GM19463 (cell line): ENCODE measurements around the gene ABAT.

Experiments
- ATAC-seq: cut with Tn5 transposase; IDR thresholded peaks from one replicate; pipeline ENCODE4 v1.9.1; 2021; ENCODE audit warnings: mild to moderate bottlenecking, moderate library complexity; ENCODE audit not compliant: unreplicated experiment

ABAT gene

DNA sequence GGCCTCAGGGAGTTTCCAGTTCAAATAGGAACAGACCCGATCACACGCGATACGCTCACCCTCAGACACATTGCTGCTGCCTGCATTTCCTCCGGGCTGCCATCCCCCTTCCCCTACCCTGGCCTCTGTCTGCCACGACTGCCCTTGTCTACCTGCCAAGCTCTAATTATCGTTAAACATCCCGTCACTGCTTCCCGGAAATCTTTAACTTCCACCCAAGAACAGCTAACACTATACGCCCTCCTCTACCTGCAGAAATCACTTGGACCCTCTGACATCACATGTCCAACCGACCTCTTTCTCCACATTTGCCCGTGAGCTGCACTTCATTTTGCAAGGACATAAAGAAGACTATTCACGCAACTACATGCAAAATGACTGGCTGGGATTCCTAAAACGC, 40.4 kb downstream of the ABAT start:
- no peak for ATAC-seq

DNA sequence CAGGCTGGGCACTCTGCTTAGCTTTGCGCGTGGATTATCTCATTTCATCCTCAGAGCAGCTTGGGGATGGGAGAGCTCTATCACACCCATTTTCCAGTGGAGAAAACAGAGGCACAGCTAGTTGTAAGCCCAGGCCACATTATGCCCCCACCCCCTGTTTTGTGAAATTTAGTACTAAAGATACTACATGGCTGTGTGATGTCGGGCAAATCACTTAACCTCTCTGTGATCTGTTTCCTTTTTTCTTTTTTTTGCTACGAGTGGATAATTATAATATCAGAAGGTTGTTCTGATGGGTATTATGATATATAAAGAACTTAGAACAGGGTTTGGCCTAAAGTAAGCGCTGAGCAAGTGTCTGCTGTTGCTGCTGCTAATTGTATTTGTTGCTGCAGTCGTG, 41.6 kb downstream of the ABAT start:
- ATAC-seq, result no peak

DNA sequence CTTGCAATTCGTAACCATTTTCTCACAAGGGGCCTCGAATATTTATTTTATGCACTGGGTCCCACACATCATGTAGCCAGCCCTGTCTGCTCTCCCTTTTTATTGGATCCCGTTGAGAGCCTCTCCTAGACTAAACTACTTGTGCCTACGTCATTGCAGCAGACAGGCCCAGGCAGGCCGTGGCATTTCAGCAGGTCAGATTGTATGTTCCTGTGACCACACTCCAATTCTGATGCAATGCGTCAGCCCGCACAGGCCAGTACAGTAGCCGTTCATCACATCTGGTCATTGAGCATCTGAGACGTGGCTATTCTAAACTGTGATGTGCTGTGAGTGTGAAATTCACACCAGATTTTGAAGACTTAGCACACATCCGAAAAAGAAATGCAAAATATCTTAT, 42.2 kb downstream of the ABAT start:
- no peak for ATAC-seq

DNA sequence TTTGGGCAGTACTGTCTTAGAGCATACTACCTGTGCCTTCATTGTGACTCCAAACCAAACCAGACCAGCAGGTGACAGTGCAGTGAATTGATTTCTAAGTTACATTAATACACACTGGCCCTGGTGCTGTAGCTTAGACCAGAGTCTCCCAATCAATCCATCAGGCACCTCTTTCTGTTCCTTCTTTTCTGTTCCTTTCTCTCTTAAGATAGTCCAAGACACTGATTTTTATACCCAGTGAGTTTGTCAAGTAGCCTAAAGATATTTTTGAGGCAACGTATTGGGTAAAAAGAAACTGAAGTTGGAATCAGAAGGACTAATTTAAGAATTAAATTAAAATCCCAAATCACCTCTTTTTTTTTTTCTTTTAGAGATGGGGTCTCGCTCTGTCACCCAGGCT, 43.1 kb downstream of the ABAT start:
- no peak for ATAC-seq

DNA sequence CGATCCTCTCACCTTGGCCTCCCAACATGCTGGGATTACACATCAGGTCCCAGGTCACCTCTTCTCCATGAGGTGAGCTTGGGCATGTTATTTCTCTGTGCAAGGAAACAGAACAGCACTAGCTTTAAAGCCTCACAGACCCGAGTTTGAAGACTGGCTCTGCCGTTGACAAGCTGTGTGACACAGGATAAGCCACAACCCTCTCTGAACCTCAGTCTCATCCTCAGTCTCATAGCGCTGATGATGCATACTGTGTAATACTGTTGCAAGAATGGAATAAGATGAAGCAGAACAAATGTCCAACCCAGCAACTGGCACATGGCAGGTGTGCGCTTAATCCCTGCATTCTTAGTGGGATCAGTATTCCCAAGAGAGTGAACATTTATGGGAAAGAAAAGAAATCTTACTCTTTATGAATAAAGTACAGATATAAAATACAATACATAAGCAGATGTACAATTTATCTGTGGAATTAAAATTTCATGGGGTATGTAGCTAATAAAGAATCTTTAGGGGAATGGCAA, 43.5 kb downstream of the ABAT start:
- no peak for ATAC-seq

DNA sequence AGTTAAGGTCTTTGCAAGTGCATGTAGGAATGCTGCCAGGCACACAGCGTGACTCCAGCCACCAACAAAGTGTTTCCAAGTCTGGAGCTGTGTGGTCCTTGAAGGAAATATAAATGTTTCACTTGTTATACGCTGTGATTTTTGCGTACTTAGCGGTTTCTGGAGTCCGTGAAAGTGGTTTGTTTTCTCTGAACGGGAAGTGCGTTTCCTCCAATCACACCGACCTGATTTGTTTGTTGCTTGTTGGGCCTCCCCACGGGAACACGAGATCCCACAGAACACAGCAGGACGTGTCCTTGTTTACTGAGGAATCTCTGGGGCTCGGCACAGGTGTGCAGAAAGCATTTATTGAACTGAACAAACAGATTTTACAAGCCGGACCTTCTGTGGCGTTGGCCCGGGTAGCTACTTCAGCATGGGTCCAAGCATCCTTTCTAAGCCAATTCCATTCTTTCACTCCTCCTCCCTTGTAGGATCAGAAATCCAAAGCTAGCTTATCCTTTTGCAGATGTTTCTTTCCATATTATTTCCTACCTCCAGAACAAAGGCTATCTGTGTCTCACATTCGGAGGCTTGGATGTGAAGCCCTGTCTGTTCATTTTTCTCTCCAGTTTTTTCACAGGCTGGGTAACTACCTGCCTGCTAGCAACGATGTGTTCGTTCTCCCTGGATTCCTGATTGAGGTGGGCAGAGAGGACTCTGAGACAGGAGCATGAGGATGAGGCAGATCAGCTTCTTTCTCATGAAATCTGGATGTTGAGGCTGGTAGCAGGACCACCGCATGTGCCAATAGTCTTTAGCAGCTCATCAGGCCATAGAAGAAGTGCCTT, 44.6 kb downstream of the ABAT start:
- ATAC-seq, result no peak

DNA sequence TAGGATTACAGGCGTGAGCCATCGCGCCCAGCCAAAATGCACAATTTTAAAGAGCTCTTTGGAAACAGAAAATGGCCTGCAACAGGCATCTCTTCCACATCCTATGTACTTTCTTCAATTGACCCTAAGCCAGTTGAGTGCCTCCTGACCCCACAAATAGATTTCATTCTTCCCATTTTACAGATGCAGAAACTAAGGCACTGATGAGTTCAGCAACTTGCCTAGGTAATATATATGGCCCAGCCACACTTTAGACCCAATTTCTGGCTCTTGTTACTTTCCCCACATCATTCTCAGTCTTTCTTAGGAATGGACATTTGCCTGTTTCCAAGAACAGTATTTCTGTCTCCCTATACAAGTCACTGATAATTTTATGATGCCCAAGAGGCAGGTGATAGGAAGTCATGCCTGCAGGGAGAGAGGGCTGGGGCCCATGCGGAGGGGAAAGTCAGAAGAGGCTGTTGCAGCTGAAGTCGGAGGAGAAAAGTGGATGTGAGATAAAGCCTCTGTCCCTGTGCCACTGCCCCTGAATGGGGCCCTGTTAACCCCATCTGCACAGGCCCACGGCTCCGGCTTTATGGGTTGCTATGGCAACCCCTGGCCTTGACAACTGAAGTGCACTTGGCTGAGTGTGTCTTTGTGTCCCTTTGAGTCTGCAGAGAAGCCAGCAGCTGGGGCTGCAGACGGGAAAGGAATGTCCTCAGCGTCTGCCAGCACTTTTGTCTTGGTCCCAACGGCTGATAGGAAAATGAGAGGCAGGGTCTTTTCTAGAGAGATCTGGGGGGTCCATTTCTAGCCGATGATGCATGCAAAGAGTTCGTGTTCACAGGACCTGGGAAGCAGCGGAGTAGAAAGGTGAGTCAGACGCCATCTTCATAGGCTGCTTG, 45.9 kb downstream of the ABAT start:
- no peak for ATAC-seq

DNA sequence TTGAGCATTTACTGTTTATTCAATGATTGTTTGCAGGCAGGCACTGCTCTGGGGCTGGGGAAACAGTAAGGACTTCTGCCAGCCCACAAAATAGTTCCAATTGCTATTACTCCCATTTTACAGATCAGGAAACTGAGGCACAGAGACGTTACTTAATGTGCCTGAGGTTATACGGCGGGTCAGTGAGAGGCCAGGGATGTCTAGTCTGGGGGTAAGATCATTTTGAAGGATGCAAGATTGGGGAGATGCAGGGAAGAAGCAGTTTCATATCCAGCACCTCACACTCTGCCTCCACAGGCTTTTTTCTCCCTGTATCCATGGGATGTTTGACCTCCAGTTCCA, 46.5 kb downstream of the ABAT start:
- no peak for ATAC-seq

DNA sequence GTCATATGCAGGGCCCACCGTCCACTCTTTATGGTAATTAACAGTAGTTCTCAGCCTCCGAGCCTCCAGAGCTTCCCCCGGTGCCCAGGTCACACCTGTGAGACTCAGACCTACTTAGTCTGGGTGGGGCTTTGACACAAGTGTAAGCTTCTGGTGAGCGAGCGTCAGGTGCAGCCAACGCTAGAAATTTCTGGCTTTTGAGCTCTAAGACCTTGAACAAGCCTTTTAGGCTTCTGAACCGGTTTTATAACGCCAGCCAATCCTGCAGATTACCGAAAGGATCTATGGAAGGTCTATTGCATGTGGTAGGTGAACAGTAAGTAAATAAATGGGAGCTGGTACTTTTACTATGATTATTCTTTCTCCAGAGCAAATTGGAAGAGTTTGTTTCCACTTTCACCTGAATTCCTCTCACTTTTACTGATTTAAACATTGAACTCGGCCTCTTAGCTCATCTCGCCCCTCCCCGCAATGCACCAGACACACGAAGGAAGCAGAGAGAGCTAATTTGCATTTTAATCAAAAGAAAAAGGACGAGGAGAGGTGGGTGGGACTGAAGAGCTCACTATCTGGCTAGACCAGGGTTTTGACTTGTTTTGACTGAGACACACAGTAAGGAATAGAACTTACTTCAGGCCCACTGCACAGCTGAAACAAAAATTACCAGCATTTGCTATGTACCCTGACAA, 47.1 kb downstream of the ABAT start:
- ATAC-seq, result no peak

DNA sequence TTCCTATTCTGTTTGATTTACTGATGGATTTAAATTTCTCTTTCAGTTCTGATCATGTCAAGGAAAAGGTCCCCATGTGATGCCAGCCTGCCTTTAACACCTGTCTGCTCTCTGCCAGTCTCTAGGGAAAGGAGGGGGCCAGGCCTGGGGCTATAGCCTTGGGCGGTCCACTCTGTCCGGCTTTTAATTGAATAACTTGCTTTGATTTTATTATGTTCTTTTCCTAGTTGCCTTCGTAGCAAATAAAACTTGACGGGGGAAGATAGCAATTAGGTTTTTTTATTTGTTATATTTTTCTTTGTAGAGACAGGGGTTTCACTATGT, 47.6 kb downstream of the ABAT start:
- no peak for ATAC-seq

DNA sequence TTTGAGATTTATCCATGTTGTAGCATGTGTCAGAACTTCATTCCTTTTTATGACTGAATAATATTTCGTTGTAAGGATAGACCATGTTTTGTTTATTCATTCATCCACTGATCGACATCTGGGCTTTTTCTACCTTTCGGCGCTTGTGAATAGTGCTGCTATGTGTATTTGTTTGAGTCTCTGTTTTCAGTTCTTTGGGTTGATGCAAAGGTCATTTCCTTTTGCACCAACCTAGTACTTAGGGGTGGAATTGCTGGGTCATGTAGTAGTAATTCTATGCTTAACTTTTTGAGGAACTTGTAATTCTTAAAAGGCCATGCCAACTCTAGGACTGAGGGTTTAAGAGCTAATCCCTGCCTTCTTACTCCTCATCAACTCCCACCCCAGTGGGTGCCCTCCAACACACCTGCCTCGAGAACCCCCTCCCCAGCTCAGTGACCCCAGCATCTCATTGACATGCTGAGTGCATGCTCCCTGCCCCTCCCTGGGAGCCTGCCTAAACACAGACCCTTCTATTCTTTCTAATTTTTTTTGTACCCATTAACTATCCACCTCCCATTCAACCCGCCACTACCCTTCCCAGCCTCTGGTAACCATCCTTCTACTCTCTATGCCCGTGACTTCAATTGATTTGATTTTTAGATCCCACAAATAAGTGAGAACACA, 51.2 kb downstream of the ABAT start:
- no peak for ATAC-seq

DNA sequence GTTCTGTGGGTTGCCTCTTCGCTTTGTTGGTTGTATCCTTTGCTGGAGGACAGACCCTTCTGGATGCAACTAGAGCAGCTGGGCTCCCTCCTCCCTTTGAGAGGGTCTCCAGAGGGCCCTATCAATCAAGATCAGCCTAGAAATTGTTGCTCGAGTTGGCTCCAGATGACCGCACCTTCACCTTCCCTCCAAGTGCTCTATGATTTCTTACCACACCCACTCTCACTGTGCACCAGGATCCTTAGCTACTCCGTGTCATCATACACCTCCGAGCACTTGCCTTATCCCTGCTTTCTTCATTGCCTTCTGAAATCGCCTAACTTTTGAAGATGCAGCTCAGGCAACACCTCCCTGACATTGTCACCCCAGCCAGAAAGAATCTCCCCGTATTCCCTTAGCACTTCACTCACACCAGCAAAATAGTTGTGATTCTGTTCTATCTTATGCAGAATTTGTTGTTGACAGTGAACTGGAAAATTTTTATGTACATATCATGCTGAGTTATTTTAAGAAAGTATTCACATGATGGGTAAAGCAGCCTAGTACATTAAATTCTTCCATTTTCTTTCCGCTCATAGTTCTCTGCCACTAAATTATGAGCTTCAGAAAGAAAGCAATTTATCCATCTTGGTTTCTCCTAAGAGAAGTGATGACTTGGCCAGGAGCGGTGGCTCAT, 52.9 kb downstream of the ABAT start:
- no peak for ATAC-seq

DNA sequence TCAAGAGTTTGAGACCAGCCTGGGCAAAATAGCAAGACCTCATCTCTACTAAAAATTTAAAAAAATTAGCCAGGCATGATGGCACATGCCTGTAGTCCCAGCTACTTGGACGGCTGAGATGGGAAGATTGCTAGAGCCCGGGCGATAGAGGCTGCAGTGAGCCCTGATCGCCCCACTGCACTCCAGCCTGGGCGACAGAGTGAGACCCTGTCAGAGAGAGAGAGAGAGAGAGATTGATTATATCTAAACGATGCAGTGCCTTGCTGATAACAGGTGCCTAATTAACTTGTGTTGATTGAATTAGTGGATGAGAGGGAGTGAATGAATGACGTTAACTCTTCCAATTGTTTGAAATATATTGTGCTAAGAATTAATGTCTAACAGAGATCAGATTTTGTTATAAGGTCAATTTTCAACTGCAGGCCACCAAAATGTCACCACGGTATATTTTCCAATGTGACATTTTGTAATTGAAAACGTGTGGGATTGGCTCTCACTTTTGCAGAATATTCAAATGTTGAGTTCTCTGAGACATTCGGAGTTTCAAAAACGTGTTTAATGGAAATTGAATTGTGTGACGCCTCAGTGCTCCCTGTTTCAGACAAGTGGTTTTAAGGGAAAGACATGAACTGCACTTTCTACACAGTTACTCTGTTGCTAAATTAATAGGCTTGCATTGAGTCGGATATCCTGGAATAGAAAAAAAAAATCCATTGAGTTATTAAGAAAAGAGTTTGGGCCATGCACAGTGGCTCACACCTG, 53.6 kb downstream of the ABAT start:
- ATAC-seq, result no peak

DNA sequence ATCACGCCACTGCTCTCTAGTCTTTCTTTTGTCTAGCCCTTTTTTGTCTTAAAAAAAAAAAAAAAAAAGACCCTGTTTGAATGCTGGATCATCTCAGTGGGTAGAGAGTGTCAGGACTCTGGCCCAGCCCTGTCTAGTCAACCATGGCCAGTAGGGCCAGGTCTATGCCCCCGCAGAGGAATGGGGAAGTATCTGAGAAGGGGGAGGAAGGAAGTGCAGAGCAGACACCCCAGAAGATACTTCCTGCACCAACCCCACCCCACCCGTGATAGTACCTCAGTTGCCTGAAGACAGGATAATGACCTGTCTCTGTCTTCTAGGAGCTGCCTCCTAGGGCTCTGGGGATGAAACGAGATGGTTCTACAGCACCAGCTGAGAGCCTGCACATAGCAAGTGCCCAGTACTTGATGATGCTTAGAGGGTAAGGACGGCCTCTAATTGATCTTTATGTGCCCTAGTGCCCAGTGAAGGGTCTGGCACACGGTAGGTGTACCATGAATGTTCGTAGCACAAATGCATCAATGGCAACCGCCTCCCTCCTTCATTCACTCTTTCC, 55.4 kb downstream of the ABAT start:
- ATAC-seq, result no peak

DNA sequence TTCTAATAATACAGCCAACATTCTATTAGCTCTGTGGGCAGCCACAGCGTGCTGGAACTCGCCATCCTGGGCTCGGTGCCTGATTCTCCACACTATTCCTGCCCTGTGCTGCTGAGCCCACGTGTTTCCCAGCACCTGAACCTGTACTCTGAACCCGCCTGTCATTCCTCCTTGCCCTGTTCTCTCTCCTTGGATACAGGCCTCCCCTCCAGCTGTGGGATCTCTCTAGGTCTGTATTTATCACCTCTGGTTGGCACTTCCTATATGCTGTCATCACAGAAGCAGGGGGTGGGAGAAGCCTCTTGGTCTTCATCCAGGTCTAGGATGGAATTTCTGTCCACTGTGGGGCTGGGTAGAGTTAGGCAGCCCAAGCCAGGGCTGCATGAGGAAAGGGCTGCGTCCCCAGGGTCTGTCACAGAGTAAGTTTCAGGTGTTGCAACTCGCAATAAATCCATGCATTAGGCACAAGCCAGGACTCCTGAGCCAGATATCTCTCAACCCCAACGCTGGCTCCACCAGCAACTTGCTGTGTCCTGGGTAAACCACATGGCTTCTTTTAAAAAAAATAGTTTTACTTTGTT, 56.0 kb downstream of the ABAT start:
- no peak for ATAC-seq

DNA sequence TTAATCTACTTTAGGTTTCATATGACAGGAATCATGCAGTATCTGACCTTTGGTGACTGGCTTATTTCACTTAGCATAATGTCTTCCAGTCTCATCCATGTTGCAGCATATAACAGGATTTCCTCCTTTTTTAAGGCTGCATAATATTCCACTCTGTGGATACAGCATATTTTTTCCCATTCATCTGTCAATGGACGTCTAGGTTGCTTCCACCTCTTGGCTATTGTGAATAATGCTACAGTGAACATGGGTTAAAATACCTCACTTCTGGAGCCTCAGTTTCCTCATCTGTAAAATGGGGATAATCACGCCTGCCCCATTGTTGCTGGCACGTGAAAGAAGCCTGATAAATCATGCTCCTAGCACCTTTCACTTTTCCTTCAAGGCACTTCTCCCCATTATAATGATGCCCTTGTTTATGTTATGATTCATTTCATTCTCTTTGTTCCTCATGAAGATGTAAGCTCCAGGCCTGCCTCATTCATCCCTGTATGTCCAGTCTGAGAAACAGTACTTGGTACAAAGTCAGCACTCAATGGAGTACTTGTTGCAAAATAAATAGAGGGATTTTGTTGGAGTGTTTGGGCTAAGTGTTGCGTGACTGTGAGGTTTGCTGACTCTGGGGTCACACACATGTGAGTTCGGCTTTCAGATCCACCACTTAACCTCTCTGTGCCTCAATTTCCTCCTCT, 59.6 kb downstream of the ABAT start:
- no peak for ATAC-seq

DNA sequence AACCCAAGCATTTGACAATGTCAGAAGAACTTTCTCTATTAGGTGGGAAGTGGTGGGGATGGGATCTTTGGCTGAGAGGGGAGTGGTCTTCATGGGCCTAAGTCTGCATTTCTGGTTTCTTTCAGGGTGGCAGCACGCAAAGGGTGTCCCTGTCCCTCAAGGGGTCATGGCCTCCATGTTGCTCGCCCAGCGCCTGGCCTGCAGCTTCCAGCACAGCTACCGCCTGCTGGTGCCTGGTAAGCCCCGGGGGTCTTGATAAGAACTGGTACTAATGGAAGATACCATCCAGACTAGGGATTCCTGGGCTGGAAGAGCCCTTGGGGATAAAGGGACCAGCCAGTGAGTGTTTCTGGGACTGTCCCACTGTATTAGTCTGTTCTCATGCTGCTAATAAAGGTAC, 61.2 kb downstream of the ABAT start:
- no peak for ATAC-seq

DNA sequence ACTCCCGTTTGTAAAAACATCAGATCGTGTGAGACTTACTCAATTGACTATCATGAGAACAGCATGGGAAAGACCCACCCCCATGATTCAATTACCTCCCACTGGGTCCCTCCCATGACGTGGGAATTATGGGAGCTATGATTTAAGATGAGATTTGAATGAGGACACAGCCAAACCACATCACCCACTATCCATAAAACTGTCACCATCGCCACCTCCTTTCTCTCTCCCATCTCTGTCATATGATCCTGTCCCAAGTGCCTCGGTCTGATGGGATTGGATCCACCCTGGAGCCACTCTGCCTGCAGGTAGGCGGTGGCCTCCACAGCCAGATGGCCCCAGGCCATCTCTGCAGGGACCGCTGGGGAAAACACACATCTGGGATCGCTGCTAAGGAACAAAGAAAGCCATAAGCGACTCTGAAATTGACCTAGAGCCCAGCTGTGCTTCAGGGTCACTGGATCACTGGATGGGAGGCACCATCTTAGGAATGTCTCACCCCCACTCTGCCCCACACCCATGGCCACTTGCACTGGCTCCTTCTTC, 61.8 kb downstream of the ABAT start:
- no peak for ATAC-seq
